H9 (cell line): Measurements from ENCODE around the gene CD27. TPM values are rescaled to one million over a fixed set of nuclear protein-coding genes. Genes with fewer than 3 reads are reported as not detected.

Experiments
- DNase-seq: peaks from one replicate; pipeline ENCODE4 v3.0.0-alpha.2; 2017
- H2AFZ ChIP-seq: one replicate; pipeline ENCODE4 v1.6.1; 2013; ENCODE audit warnings: mild to moderate bottlenecking, low read length, control low read depth, moderate library complexity
- H2AK5ac ChIP-seq: 2 replicates; pipeline ENCODE4 v1.6.1; 2013; ENCODE audit warnings: low read length, control low read depth, mixed read lengths; ENCODE audit not compliant: insufficient read length
- H2BK120ac ChIP-seq: one replicate; pipeline ENCODE4 v1.6.1; 2013; ENCODE audit warnings: low read depth, mild to moderate bottlenecking, low read length, control low read depth, inconsistent platforms; ENCODE audit not compliant: poor library complexity, severe bottlenecking
- H2BK12ac ChIP-seq: 2 replicates; pipeline ENCODE4 v1.6.1; 2013; ENCODE audit warnings: low read length, control low read depth, mixed read lengths, low read depth; ENCODE audit not compliant: insufficient read length
- H2BK15ac ChIP-seq: 2 replicates; pipeline ENCODE4 v1.6.1; 2013; ENCODE audit warnings: low read depth, low read length, control low read depth
- H2BK20ac ChIP-seq: one replicate; pipeline ENCODE4 v1.6.1; 2013; ENCODE audit warnings: low read depth, mild to moderate bottlenecking, low read length, control low read depth, inconsistent platforms; ENCODE audit not compliant: poor library complexity, severe bottlenecking
- H2BK5ac ChIP-seq: 2 replicates; pipeline ENCODE4 v1.6.1; 2013; ENCODE audit warnings: low read length, control low read depth, mixed read lengths; ENCODE audit not compliant: insufficient read length
- H3K14ac ChIP-seq: 2 replicates; pipeline ENCODE4 v1.6.1; 2013; ENCODE audit warnings: low read length, control low read depth; ENCODE audit not compliant: insufficient read depth
- H3K18ac ChIP-seq: 2 replicates; pipeline ENCODE4 v1.6.1; 2013; ENCODE audit warnings: low read depth, mild to moderate bottlenecking, mixed read lengths, low read length, control low read depth; ENCODE audit not compliant: insufficient read length
- H3K23ac ChIP-seq: 2 replicates; pipeline ENCODE4 v1.6.1; 2013; ENCODE audit warnings: low read length, control low read depth, mixed read lengths, low read depth; ENCODE audit not compliant: insufficient read length
- H3K23me2 ChIP-seq: 2 replicates; pipeline ENCODE4 v1.6.1; 2013; ENCODE audit warnings: low read depth, mild to moderate bottlenecking, mixed read lengths, low read length, control low read depth; ENCODE audit not compliant: insufficient read length, poor library complexity, severe bottlenecking
- H3K27ac ChIP-seq: 2 replicates; pipeline ENCODE4 v1.5.1; 2013; ENCODE audit warnings: low read length, control low read depth, mixed read lengths, low read depth; ENCODE audit not compliant: insufficient read length
- H3K27me3 ChIP-seq: 2 replicates; pipeline ENCODE4 v1.6.1; 2013; ENCODE audit warnings: low read length, control low read depth, inconsistent platforms; ENCODE audit not compliant: insufficient read depth
- H3K4ac ChIP-seq: 2 replicates; pipeline ENCODE4 v1.6.1; 2013; ENCODE audit warnings: low read depth, mild to moderate bottlenecking, control low read depth, inconsistent platforms, low read length, moderate library complexity
- H3K4me1 ChIP-seq: 2 replicates; pipeline ENCODE4 v1.6.1; 2013; ENCODE audit warnings: low read length, control low read depth, inconsistent platforms; ENCODE audit not compliant: insufficient read depth
- H3K4me2 ChIP-seq: 2 replicates; pipeline ENCODE4 v1.6.1; 2013; ENCODE audit warnings: low read length, control low read depth, mixed read lengths; ENCODE audit not compliant: insufficient read length, insufficient read depth
- H3K56ac ChIP-seq: 2 replicates; pipeline ENCODE4 v1.6.1; 2013; ENCODE audit warnings: low read depth, mild to moderate bottlenecking, mixed read lengths, low read length, control low read depth; ENCODE audit not compliant: insufficient read length
- H3K79me1 ChIP-seq: 2 replicates; pipeline ENCODE4 v1.6.1; 2013; ENCODE audit warnings: low read depth, mild to moderate bottlenecking, moderate library complexity, low read length, control low read depth, inconsistent platforms; ENCODE audit not compliant: insufficient read depth, poor library complexity, severe bottlenecking
- H3K79me2 ChIP-seq: 2 replicates; pipeline ENCODE4 v1.6.1; 2013; ENCODE audit warnings: low read length, control low read depth, inconsistent platforms; ENCODE audit not compliant: insufficient read depth
- H3K9ac ChIP-seq: 2 replicates; pipeline ENCODE4 v1.6.1; 2013; ENCODE audit warnings: low read length, control low read depth, mixed read lengths; ENCODE audit not compliant: insufficient read length; ENCODE audit errors: extremely low read depth
- H3K9me3 ChIP-seq: one replicate; pipeline ENCODE4 v1.6.1; 2013; ENCODE audit warnings: low read depth, low read length, inconsistent platforms; ENCODE audit not compliant: control insufficient read depth
- H3T11ph ChIP-seq: one replicate; pipeline ENCODE4 v1.6.1; 2013; ENCODE audit warnings: mild to moderate bottlenecking, low read length, control low read depth, inconsistent platforms
- H4K20me1 ChIP-seq: one replicate; pipeline ENCODE4 v1.6.1; 2013; ENCODE audit not compliant: control insufficient read depth, insufficient read length, insufficient read depth
- H4K5ac ChIP-seq: 2 replicates; pipeline ENCODE4 v1.6.1; 2013; ENCODE audit warnings: low read depth, mild to moderate bottlenecking, mixed read lengths, low read length, control low read depth; ENCODE audit not compliant: insufficient read length
- H4K8ac ChIP-seq: replicated peaks from 2 replicates; pipeline ENCODE4 v1.6.1; 2013; ENCODE audit warnings: low read length, control low read depth, mixed read lengths, low read depth; ENCODE audit not compliant: insufficient read length
- H4K91ac ChIP-seq: 2 replicates; pipeline ENCODE4 v1.6.1; 2013; ENCODE audit warnings: low read depth, mild to moderate bottlenecking, moderate library complexity, mixed read lengths, low read length, control low read depth; ENCODE audit not compliant: insufficient read length
- H3K27ac Mint-ChIP-seq, 3 experiments: 2 replicates in 2 of 3; 3 replicates in 1 of 3; pipeline ENCODE4 v1.8.0; 2020 to 2021; ENCODE audit warnings: mixed read lengths in 3 of 3, mild to moderate bottlenecking in 1 of 3, moderate library complexity in 1 of 3
- H3K27me3 Mint-ChIP-seq: 2 replicates; pipeline ENCODE4 v1.8.0; 2021; ENCODE audit warnings: low read depth, mild to moderate bottlenecking, moderate library complexity, mixed read lengths
- H3K36me3 Mint-ChIP-seq, 3 experiments: 2 replicates in 2 of 3; 3 replicates in 1 of 3; pipeline ENCODE4 v1.8.0; 2020 to 2021; ENCODE audit warnings: low read depth in 3 of 3, mixed read lengths in 3 of 3; ENCODE audit not compliant: insufficient read depth in 1 of 3
- H3K4me1 Mint-ChIP-seq, 2 experiments: 2 replicates each; pipeline ENCODE4 v1.8.0; 2020; ENCODE audit warnings: mixed read lengths in 2 of 2
- H3K4me3 Mint-ChIP-seq, 2 experiments: 2 replicates in 1 of 2; 3 replicates in 1 of 2; pipeline ENCODE4 v1.8.0; 2020 to 2021; ENCODE audit warnings: mild to moderate bottlenecking in 2 of 2, mixed read lengths in 2 of 2, moderate library complexity in 1 of 2
- H3K9me3 Mint-ChIP-seq, 2 experiments: 2 replicates in 1 of 2; 3 replicates in 1 of 2; pipeline ENCODE4 v1.8.0; 2020; ENCODE audit warnings: mild to moderate bottlenecking in 2 of 2, mixed read lengths in 2 of 2, moderate library complexity in 1 of 2
- CTCF ChIP-seq: fragments of 200-600 bp; sonication (generic); conservative IDR thresholded peaks from 3 replicates; pipeline ENCODE4 v1.8.0; 2021; ENCODE audit warnings: antibody characterized with exemption, mild to moderate bottlenecking
- WGBS: extraction: QIAGEN DNeasy Blood & Tissue Kit; methylation state at CpG from one replicate; pipeline ENCODE4 v1.1.7; 2013; ENCODE audit warnings: missing lambda C conversion rate, low lambda C conversion rate, mixed read lengths; ENCODE audit not compliant: insufficient read length; ENCODE audit errors: extremely low coverage; 5-methylcytosine and 5-hydroxymethylcytosine counted together
- total RNA-seq: library from RNA; stranded (reverse); gene quantifications from 2 replicates; pipeline ENCODE4 v1.2.1, GENCODE V29; 2021

Gene CD27
- total RNA-seq, 1 experiment from 2014 or later, result 0.37 TPM

GRCh38 chr12:6463216-6463615 lies 18.5 kb downstream of the CD27 start:
- no peak overlapping the region for H3K4me2 ChIP-seq
- no peak overlapping the region for H2BK5ac ChIP-seq
- Mint-ChIP-seq H3K9me3 (no peaks in the 10 kb centered on the region), H3K27me3 (no peaks in the 10 kb centered on the region), H3K4me1 (peaks cover 0 to 14% of the 10 kb centered on the region in 2 experiments), H3K36me3 (peaks cover 33 to 80% (median 63%) of the 10 kb centered on the region in 3 experiments), H3K27ac (no peak overlapping the region), H3K4me3 (no peak overlapping the region)
- no peaks in the 10 kb centered on the region for H3K4me1 ChIP-seq
- no peaks in the 10 kb centered on the region for H3K79me2 ChIP-seq
- H3K56ac ChIP-seq, result no peak overlapping the region
- no CpG with 5 or more reads among the region's 7 CpGs for WGBS
- no peak for DNase-seq
- no peak overlapping the region for H2AFZ ChIP-seq
- no peak overlapping the region for H2BK20ac ChIP-seq
- H4K8ac ChIP-seq, result no peak overlapping the region
- no peaks in the 10 kb centered on the region for H3K23me2 ChIP-seq
- no peak overlapping the region for H4K91ac ChIP-seq
- H3K27me3 ChIP-seq, result no peaks in the 10 kb centered on the region
- H4K5ac ChIP-seq, result no peak overlapping the region
- no peak overlapping the region for H3T11ph ChIP-seq
- no peak overlapping the region for H3K27ac ChIP-seq
- no peak overlapping the region for H2AK5ac ChIP-seq
- H3K23ac ChIP-seq, result no peak overlapping the region
- TF ChIP-seq CTCF, result no peak
- H4K20me1 ChIP-seq, result no peaks in the 10 kb centered on the region
- no peak overlapping the region for H3K9ac ChIP-seq
- no peak overlapping the region for H2BK120ac ChIP-seq
- H3K9me3 ChIP-seq, result no peaks in the 10 kb centered on the region
- H3K4ac ChIP-seq, result no peak overlapping the region
- H2BK15ac ChIP-seq, result no peak overlapping the region
- no peak overlapping the region for H2BK12ac ChIP-seq
- no peak overlapping the region for H3K18ac ChIP-seq
- H3K79me1 ChIP-seq, result no peaks in the 10 kb centered on the region
- no peak overlapping the region for H3K14ac ChIP-seq
